ENCODE data around the gene ERLEC1. TPM values are rescaled to one million over a fixed set of nuclear protein-coding genes. Genes with fewer than 3 reads are reported as not detected.

ERLEC1 gene
- total RNA-seq, 1 experiment from 2014 or later: 35.7 TPM

DNA sequence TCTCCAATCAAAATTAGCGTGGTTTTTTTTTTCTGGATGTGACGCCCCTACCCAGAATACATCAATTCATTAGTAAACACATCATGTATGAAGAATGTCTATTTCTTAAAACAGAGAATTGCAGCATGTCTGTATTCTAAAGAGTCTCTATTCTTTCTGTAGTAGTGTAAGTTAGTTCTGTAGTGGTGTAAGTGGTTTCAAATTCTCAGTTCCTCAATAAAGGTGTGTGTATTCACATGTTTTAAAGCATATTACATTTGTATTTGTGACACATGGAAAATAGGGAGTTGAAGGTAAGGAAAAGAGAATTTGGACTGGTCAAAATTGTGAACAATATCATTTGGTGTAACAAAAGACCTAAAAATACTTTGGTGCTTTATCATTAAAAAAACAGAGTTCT, 80.9 kb downstream of the ERLEC1 start:
- BruUV-seq (replicated peaks): no TSS peak
- H3K27ac ChIP-seq: no peak overlapping the region
- TF ChIP-seq, protein P1, sequence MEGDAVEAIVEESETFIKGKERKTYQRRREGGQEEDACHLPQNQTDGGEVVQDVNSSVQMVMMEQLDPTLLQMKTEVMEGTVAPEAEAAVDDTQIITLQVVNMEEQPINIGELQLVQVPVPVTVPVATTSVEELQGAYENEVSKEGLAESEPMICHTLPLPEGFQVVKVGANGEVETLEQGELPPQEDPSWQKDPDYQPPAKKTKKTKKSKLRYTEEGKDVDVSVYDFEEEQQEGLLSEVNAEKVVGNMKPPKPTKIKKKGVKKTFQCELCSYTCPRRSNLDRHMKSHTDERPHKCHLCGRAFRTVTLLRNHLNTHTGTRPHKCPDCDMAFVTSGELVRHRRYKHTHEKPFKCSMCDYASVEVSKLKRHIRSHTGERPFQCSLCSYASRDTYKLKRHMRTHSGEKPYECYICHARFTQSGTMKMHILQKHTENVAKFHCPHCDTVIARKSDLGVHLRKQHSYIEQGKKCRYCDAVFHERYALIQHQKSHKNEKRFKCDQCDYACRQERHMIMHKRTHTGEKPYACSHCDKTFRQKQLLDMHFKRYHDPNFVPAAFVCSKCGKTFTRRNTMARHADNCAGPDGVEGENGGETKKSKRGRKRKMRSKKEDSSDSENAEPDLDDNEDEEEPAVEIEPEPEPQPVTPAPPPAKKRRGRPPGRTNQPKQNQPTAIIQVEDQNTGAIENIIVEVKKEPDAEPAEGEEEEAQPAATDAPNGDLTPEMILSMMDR (conservative IDR thresholded peaks at IDR 0.05): no peak
- TF ChIP-seq EZH2 (IDR thresholded peaks at IDR 0.05; ENCODE audit: low read depth): no peak
- ChIA-PET POLR2A (ENCODE audit: unreplicated experiment) (interaction anchor here (0.7 kb wide), 1 partner anchor 32 kb away, joined by 3 read pairs; no protein-coding TSS in a partner anchor), CTCF (no interaction called here)
- peaks cover 11% of the 10 kb centered on the region; the same call in 1 of the 2 replicates for H4K20me1 ChIP-seq (ENCODE audit: insufficient read depth)
- no peak overlapping the region for H2AFZ ChIP-seq
- H3K4me1 ChIP-seq (replicated peaks; ENCODE audit: insufficient read depth): peaks cover 21% of the 10 kb centered on the region
- H3K9me2 ChIP-seq (ENCODE audit: insufficient read depth): no peaks in the 10 kb centered on the region
- no peaks in the 10 kb centered on the region for H3K9me3 ChIP-seq (ENCODE audit: insufficient read depth, low read depth)
- DNase-seq: no peak
- H3F3A ChIP-seq (ENCODE audit: insufficient read depth, low read depth): peaks cover 29% of the 10 kb centered on the region
- H3K4me3 ChIP-seq: no peak overlapping the region
- H3K79me2 ChIP-seq (ENCODE audit: low read depth): no peaks in the 10 kb centered on the region
- H3K27me3 ChIP-seq (ENCODE audit: insufficient read depth, low read depth): no peaks in the 10 kb centered on the region
- no peak overlapping the region for H3K4me2 ChIP-seq
- intact Hi-C loops (cut with micrococcal nuclease; ENCODE audit: unreplicated experiment): no loop called here
- peaks cover 43% of the 10 kb centered on the region for H3K36me3 ChIP-seq (ENCODE audit: low read depth)

Small RNA genes lying within 50 kb of the gene (microRNA-seq; reads per million reads assigned to microRNA genes)
- not detected for gene MIR3682 (ENCODE audit: borderline number of aligned reads, borderline replicate concordance)

Other genes starting within 250 kb of the ERLEC1 start
- gene CHAC2, start 19.2 kb upstream of the ERLEC1 start, total RNA-seq (2021): 2.7 and 5.0 TPM in 2 replicates
- 22.0 and 27.7 TPM in 2 replicates for gene ASB3, start 91 bp upstream of the ERLEC1 start, total RNA-seq (2021)
- 1.8 and 3.7 TPM in 2 replicates for gene GPR75, start 72.9 kb downstream of the ERLEC1 start, total RNA-seq (2021)
- 58.3 and 99.5 TPM in 2 replicates for gene PSME4, start 183.9 kb downstream of the ERLEC1 start, total RNA-seq (2021)

Measured in PC-9 (cell line).